ENCODE measurements around the gene VPS13C.

DNA sequence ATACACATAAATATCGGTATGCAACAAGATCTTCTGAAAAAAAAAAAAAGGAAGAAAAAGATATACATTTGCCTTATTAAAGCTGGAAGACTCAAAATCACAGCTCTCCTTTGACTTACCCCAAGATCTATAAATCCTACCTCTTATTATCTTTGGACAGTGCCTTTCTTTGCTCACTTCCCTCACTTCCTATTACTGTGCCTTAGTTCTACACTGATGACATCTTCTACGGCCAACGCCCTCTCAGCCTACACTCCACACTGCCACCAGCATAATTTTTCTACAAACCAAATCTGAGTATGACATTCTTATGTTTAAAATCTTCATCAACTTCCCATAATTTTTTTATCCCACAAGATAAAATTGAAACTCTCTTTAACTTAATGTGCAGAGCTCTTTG is 137.1 kb downstream of the VPS13C start:
- TF ChIP-seq, protein P1, sequence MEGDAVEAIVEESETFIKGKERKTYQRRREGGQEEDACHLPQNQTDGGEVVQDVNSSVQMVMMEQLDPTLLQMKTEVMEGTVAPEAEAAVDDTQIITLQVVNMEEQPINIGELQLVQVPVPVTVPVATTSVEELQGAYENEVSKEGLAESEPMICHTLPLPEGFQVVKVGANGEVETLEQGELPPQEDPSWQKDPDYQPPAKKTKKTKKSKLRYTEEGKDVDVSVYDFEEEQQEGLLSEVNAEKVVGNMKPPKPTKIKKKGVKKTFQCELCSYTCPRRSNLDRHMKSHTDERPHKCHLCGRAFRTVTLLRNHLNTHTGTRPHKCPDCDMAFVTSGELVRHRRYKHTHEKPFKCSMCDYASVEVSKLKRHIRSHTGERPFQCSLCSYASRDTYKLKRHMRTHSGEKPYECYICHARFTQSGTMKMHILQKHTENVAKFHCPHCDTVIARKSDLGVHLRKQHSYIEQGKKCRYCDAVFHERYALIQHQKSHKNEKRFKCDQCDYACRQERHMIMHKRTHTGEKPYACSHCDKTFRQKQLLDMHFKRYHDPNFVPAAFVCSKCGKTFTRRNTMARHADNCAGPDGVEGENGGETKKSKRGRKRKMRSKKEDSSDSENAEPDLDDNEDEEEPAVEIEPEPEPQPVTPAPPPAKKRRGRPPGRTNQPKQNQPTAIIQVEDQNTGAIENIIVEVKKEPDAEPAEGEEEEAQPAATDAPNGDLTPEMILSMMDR (IDR thresholded peaks at IDR 0.05), result no peak
- TF ChIP-seq POLR2A (IDR thresholded peaks at IDR 0.05) (no peak), EP300 (IDR thresholded peaks at IDR 0.05) (no peak)

Data from tibial nerve (tissue), 4 donors.